ENCODE measurements around the gene LENG8.

Gene LENG8

GRCh38 chr19:54432144-54432738 lies 16.8 kb upstream of the LENG8 start:
- peaks cover 12 to 62% (median 49%) of the 10 kb centered on the region in 10 experiments; a peak in 18 of 20 replicates for H3K4me1 ChIP-seq

GRCh38 chr19:54433697-54434096 lies 15.3 kb upstream of the LENG8 start:
- TF ChIP-seq Cebpa-rat (IDR thresholded peaks at IDR 0.05): no peak
- no peak overlapping the region; a peak in 1 of 22 replicates for H3K9ac ChIP-seq
- no peak overlapping the region for H3K4me3 ChIP-seq
- H3K9me3 ChIP-seq (replicated peaks in 1 of 11): no peaks in the 10 kb centered on the region
- peaks cover 3 to 68% (median 34%) of the 10 kb centered on the region in 11 experiments; a peak in 16 of 22 replicates for H4K20me1 ChIP-seq
- no peak overlapping the region for H3K4me2 ChIP-seq
- peaks cover 23 to 64% (median 55%) of the 10 kb centered on the region in 10 experiments for H3K4me1 ChIP-seq
- H3K36me3 ChIP-seq: peaks cover 0 to 16% (median 8%) of the 10 kb centered on the region in 11 experiments; a peak in 11 of 22 replicates
- no peak overlapping the region for H3K27ac ChIP-seq
- peaks cover 0 to 8% (median 0%) of the 10 kb centered on the region in 11 experiments; a peak in 3 of 22 replicates for H3K27me3 ChIP-seq

More at GRCh38 chr19:54432144-54432738, 16.8 kb upstream of the LENG8 start:
- TF ChIP-seq Cebpa-rat (IDR thresholded peaks at IDR 0.05): no peak
- H3K9ac ChIP-seq: no peak overlapping the region
- H3K27me3 ChIP-seq: peaks cover 0 to 16% (median 0%) of the 10 kb centered on the region in 11 experiments; a peak in 3 of 22 replicates
- no peak overlapping the region for H3K4me2 ChIP-seq
- H3K9me3 ChIP-seq (replicated peaks in 1 of 11): no peaks in the 10 kb centered on the region
- peaks cover 3 to 62% (median 27%) of the 10 kb centered on the region in 11 experiments; a peak in 14 of 22 replicates for H4K20me1 ChIP-seq
- H3K27ac ChIP-seq: no peak overlapping the region
- peaks cover 0 to 16% (median 8%) of the 10 kb centered on the region in 11 experiments; a peak in 11 of 22 replicates for H3K36me3 ChIP-seq
- no peak overlapping the region for H3K4me3 ChIP-seq

GRCh38 chr19:54434112-54434872 lies 14.7 kb upstream of the LENG8 start:
- Histone ChIP-seq H3K36me3 (peaks cover 0 to 16% (median 8%) of the 10 kb centered on the region in 11 experiments; a peak in 11 of 22 replicates), H3K27me3 (peaks cover 0 to 8% (median 0%) of the 10 kb centered on the region in 11 experiments; a peak in 3 of 22 replicates), H3K9ac (peak overlapping the region in 1 of 11 experiments; percentile 17; a peak in 2 of 22 replicates), H3K4me2 (peak overlapping the region in 8 of 11 experiments; percentile 8 to 78 (median 30); a peak in 11 of 22 replicates), H4K20me1 (peaks cover 3 to 74% (median 40%) of the 10 kb centered on the region in 11 experiments; a peak in 17 of 22 replicates), H3K9me3 (replicated peaks in 1 of 11) (no peaks in the 10 kb centered on the region), H3K27ac (no peak overlapping the region), H3K4me3 (no peak overlapping the region), H3K4me1 (peaks cover 29 to 70% (median 61%) of the 10 kb centered on the region in 10 experiments)
- no peak for TF ChIP-seq Cebpa-rat (IDR thresholded peaks at IDR 0.05)

GRCh38 chr19:54434873-54435214 lies 14.2 kb upstream of the LENG8 start:
- Histone ChIP-seq H3K9me3 (replicated peaks in 1 of 11) (no peaks in the 10 kb centered on the region), H4K20me1 (peaks cover 3 to 77% (median 39%) of the 10 kb centered on the region in 11 experiments; a peak in 17 of 22 replicates), H3K27ac (no peak overlapping the region), H3K36me3 (peaks cover 0 to 16% (median 8%) of the 10 kb centered on the region in 11 experiments; a peak in 11 of 22 replicates), H3K9ac (peak overlapping the region in 1 of 11 experiments; percentile 17; a peak in 2 of 22 replicates), H3K4me2 (peak overlapping the region in 9 of 11 experiments; percentile 8 to 78 (median 29); a peak in 15 of 22 replicates), H3K4me3 (no peak overlapping the region), H3K27me3 (peaks cover 0 to 6% (median 0%) of the 10 kb centered on the region in 11 experiments; a peak in 3 of 22 replicates), H3K4me1 (peaks cover 35 to 70% (median 63%) of the 10 kb centered on the region in 10 experiments)
- TF ChIP-seq Cebpa-rat (IDR thresholded peaks at IDR 0.05): no peak

DNA sequence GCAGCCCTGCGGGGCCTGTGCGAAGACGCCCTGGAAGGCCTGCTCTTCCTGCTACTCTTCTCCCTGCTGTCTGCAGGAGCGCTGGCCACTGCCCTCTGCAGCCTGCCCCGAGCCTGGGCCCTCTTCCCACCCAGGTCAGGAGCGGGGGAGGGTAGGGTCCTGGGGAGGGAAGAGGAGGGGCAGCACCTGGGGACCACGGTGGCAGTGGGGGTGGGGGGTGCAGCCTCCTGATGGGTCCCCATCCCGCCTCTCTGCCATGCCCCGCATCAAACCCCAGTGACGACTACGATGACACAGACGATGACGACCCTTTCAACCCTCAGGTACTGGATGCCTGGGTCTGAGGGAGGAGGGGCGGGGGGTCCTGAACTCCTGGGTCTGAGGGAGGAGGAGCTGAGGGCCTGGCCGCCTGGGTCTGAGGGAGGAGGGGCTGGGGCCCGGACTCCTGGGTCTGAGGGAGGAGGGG lies 13.4 kb upstream of the LENG8 start:
- Histone ChIP-seq H3K27me3 (no peaks in the 10 kb centered on the region), H3K4me2 (peak overlapping the region in 9 of 11 experiments; percentile 23 to 78 (median 40); a peak in 14 of 22 replicates), H3K9ac (peak overlapping the region in 3 of 11 experiments; percentile 47 to 71 (median 63); a peak in 3 of 22 replicates), H3K27ac (peak overlapping the region in 1 of 11 experiments; percentile 39; a peak in 3 of 22 replicates), H3K9me3 (replicated peaks in 1 of 11) (no peaks in the 10 kb centered on the region), H3K4me1 (peaks cover 36 to 66% (median 58%) of the 10 kb centered on the region in 10 experiments), H3K36me3 (peaks cover 0 to 21% (median 14%) of the 10 kb centered on the region in 11 experiments; a peak in 12 of 22 replicates), H3K4me3 (no peak overlapping the region), H4K20me1 (peaks cover 3 to 74% (median 36%) of the 10 kb centered on the region in 11 experiments; a peak in 18 of 22 replicates)
- no peak for TF ChIP-seq Cebpa-rat (IDR thresholded peaks at IDR 0.05)

GRCh38 chr19:54436031-54436523 lies 12.9 kb upstream of the LENG8 start:
- Histone ChIP-seq H3K27me3 (no peaks in the 10 kb centered on the region), H3K4me1 (peaks cover 33 to 61% (median 56%) of the 10 kb centered on the region in 10 experiments), H3K4me3 (no peak overlapping the region; a peak in 1 of 20 replicates), H3K9me3 (replicated peaks in 1 of 11) (no peaks in the 10 kb centered on the region), H4K20me1 (peaks cover 3 to 79% (median 41%) of the 10 kb centered on the region in 11 experiments; a peak in 18 of 22 replicates), H3K36me3 (peaks cover 0 to 25% (median 14%) of the 10 kb centered on the region in 11 experiments; a peak in 12 of 22 replicates), H3K27ac (peak overlapping the region in 6 of 11 experiments; percentile 4 to 62 (median 24); a peak in 7 of 22 replicates), H3K9ac (peak overlapping the region in 8 of 11 experiments; percentile 18 to 71 (median 45); a peak in 13 of 22 replicates), H3K4me2 (peak overlapping the region in 9 of 11 experiments; percentile 24 to 78 (median 41); a peak in 17 of 22 replicates)
- TF ChIP-seq Cebpa-rat (IDR thresholded peaks at IDR 0.05): no peak

DNA sequence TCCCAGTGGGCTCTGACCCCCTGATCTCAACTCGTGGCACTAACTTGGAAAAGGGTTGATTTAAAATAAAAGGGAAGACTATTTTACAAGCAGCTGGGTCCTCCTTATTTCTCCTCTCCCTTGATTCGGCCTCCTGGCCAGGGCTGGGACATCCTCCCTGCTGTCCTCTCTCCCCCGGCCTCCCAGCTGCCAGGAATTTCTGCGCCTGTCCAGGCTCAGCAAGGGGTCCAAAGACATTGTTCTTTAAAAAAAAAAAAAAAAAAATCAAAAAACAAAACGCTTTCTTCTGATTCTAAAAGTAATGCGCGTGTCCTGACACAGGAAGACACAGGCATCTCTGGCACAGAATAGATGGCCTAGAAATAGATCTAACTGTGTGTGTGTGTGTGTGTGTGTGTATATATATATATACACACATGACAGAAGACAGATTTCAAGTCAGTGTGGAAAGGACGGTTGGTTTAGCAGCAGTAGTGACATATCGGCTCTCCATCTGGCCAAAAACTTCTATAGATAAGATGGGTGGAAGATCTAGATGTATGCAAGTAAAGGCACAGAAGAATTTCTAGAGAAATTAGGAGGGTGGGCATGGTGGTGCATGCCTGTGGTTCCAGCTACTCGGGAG lies 12.3 kb upstream of the LENG8 start:
- no peak for TF ChIP-seq Cebpa-rat (IDR thresholded peaks at IDR 0.05)
- Histone ChIP-seq H3K27me3 (no peaks in the 10 kb centered on the region), H3K9ac (peak overlapping the region in 9 of 11 experiments; percentile 18 to 71 (median 45); a peak in 15 of 22 replicates), H3K27ac (peak overlapping the region in 6 of 11 experiments; percentile 4 to 62 (median 24); a peak in 7 of 22 replicates), H3K4me2 (peak overlapping the region in 9 of 11 experiments; percentile 24 to 78 (median 41); a peak in 16 of 22 replicates), H3K4me1 (peaks cover 29 to 61% (median 53%) of the 10 kb centered on the region in 10 experiments), H3K9me3 (replicated peaks in 1 of 11) (no peaks in the 10 kb centered on the region), H3K36me3 (peaks cover 0 to 32% (median 14%) of the 10 kb centered on the region in 11 experiments; a peak in 13 of 22 replicates), H4K20me1 (peaks cover 3 to 78% (median 39%) of the 10 kb centered on the region in 11 experiments; a peak in 18 of 22 replicates), H3K4me3 (no peak overlapping the region; a peak in 1 of 20 replicates)

All from BLaER1 treated with 17β-estradiol and CSF1 and Interleukin-3, amounts not matched to agents 10 nM and 100 nM (cell line).